DOHH2 (cell line): ENCODE measurements around the gene ARMC9.

Experiments
- CTCF ChIP-seq: fragments of 200-600 bp; sonication (generic); IDR thresholded peaks from one replicate; pipeline ENCODE4 v1.5.1; 2014; ENCODE audit warnings: antibody characterized with exemption, mild to moderate bottlenecking, low read depth, low read length; ENCODE audit not compliant: poor library complexity, severe bottlenecking
- EZH2phosphoT487 ChIP-seq: fragments of 200-600 bp; sonication (generic); IDR thresholded peaks from 2 replicates; pipeline ENCODE4 v1.6.1; 2017; ENCODE audit warnings: borderline replicate concordance, mild to moderate bottlenecking, antibody characterized with exemption, low read length, moderate library complexity, mixed read lengths

DNA sequence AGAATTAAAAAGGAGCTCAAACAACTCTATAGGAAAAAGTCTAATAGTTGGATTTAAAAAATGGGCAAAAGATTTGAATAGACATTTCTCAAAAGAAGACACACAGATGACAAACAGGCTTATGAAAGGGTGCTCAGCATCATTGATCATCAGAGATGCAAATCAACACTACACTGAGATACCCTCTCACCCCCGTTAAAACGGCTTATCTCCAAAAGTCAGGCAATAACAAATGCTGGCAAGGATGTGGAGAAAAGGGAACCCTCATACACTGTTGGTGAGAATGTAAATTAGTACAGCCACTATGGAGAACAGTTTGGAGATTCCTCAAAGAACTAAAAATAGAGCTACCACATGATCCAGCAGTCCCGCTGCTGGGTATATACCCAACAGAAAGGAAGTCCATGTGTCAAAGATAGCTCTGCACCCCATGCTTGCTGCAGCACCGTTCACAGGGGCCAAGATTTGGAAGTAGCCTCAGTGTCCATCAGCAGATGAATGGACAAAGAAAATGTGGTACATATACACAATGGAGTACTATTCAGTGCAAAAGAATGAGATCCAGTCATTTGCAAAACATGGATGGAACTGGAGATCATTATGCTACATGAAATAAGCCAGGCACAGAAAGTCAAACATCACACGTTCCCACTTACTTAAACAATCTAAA lies 150.4 kb downstream of the ARMC9 start:
- no peak for TF ChIP-seq CTCF
- TF ChIP-seq EZH2phosphoT487 = no peak
